HepG2 (cell line): ENCODE data around the gene TEKT5. TPM values are rescaled to one million over a fixed set of nuclear protein-coding genes. Genes with fewer than 3 reads are reported as not detected.

Source experiments
- ARID2 ChIP-seq: sonication (generic); formaldehyde crosslinking; IDR thresholded peaks from 2 replicates; pipeline ENCODE4 v1.8.1; 2022; ENCODE audit warnings: mild to moderate bottlenecking, missing genetic modification reagents, borderline replicate concordance
- ATM ChIP-seq: fragments of 450-650 bp; IDR thresholded peaks from 2 replicates; pipeline ENCODE4 v1.7.1; 2017; ENCODE audit warnings: mild to moderate bottlenecking, borderline replicate concordance
- FOXJ3 ChIP-seq: sonication (generic); formaldehyde crosslinking; IDR thresholded peaks from 2 replicates; pipeline ENCODE4 v1.4.0; 2020; ENCODE audit warnings: missing genetic modification reagents, mild to moderate bottlenecking, borderline replicate concordance
- HES4 ChIP-seq: sonication (generic); formaldehyde crosslinking; IDR thresholded peaks from 2 replicates; pipeline ENCODE4 v1.9.0; 2021; ENCODE audit warnings: mild to moderate bottlenecking, missing genetic modification reagents, borderline replicate concordance
- HNRNPL ChIP-seq: fragments of 200-400 bp; formaldehyde crosslinking; IDR thresholded peaks from 2 replicates; pipeline ENCODE4 v1.6.1; 2017; ENCODE audit warnings: mild to moderate bottlenecking, low read depth, low read length
- KLF12 ChIP-seq: sonication (generic); formaldehyde crosslinking; IDR thresholded peaks from 2 replicates; pipeline ENCODE4 v1.4.0; 2020; ENCODE audit warnings: missing genetic modification reagents, borderline replicate concordance
- MTA1 ChIP-seq: sonication (generic); formaldehyde crosslinking; IDR thresholded peaks from 2 replicates; pipeline ENCODE4 v1.4.0; 2020; ENCODE audit warnings: missing genetic modification reagents, mild to moderate bottlenecking, borderline replicate concordance
- RBFOX2 ChIP-seq: fragments of 200-400 bp; formaldehyde crosslinking; IDR thresholded peaks from 2 replicates; pipeline ENCODE4 v1.6.1; 2017; ENCODE audit warnings: low read depth, mild to moderate bottlenecking, low read length
- SMAD3 ChIP-seq: sonication (generic); formaldehyde crosslinking; IDR thresholded peaks from 2 replicates; pipeline ENCODE4 v1.4.0; 2020; ENCODE audit warnings: missing genetic modification reagents
- SRSF9 ChIP-seq: fragments of 200-400 bp; formaldehyde crosslinking; IDR thresholded peaks from 2 replicates; pipeline ENCODE4 v1.6.1; 2018; ENCODE audit warnings: borderline replicate concordance, mild to moderate bottlenecking, low read depth, low read length; ENCODE audit not compliant: insufficient read depth, poor library complexity, severe bottlenecking
- ZNF619 ChIP-seq: sonication (generic); formaldehyde crosslinking; IDR thresholded peaks from 2 replicates; pipeline ENCODE4 v1.4.0; 2020; ENCODE audit warnings: mild to moderate bottlenecking, missing genetic modification reagents
- ZNF703 ChIP-seq: sonication (generic); formaldehyde crosslinking; IDR thresholded peaks from 2 replicates; pipeline ENCODE4 v1.5.1; 2020; ENCODE audit warnings: missing genetic modification reagents, mild to moderate bottlenecking, moderate library complexity, borderline replicate concordance
- ZNF780A ChIP-seq: sonication (generic); formaldehyde crosslinking; IDR thresholded peaks from 2 replicates; pipeline ENCODE4 v1.8.0; 2022; ENCODE audit warnings: mild to moderate bottlenecking, missing genetic modification reagents, moderate library complexity
- ZSCAN21 ChIP-seq: sonication (generic); formaldehyde crosslinking; IDR thresholded peaks from 2 replicates; pipeline ENCODE4 v1.8.0; 2022; ENCODE audit warnings: mild to moderate bottlenecking, missing genetic modification reagents, moderate library complexity, borderline replicate concordance
- polyA plus RNA-seq, 8 experiments: library from polyadenylated mRNA; depleted of rRNA in 3 of 8; stranded (reverse) in 7 of 8; unstranded in 1 of 8; fragments of >200 nt; fragmentation: Illumina TruSeq in 4 of 8; extraction: Trizol in 4 of 8; gene quantifications; 2 replicates each; pipeline versions ENCODE4 v1.2.1 to v1.2.3, GENCODE V29; 2011 to 2016; ENCODE audit warnings: low read depth in 4 of 8, missing spikeins in 1 of 8, mixed read lengths in 1 of 8; ENCODE audit not compliant: insufficient read depth in 1 of 8
- total RNA-seq, 5 experiments: library from RNA; depleted of rRNA; stranded (reverse); fragments of >200 nt; fragmentation: Illumina TruSeq; extraction: Trizol; gene quantifications; 2 replicates each; pipeline ENCODE4 v1.2.3, GENCODE V29; 2016; ENCODE audit warnings: low read depth in 1 of 5
- TF ChIP-seq, protein P1 (sequence below): sonication (generic); formaldehyde crosslinking; conservative IDR thresholded peaks from 2 replicates; pipeline ENCODE4 v1.4.0; 2020; ENCODE audit warnings: missing genetic modification reagents
- TF ChIP-seq, protein P2 (sequence below): sonication (generic); formaldehyde crosslinking; IDR thresholded peaks from 2 replicates; pipeline ENCODE4 v1.8.0; 2022; ENCODE audit warnings: mild to moderate bottlenecking, missing genetic modification reagents, borderline replicate concordance
- TF ChIP-seq, protein P3 (sequence below): IDR thresholded peaks from 2 replicates; pipeline ENCODE4 v1.6.1; 2016; ENCODE audit warnings: low read depth, missing genetic modification reagents, missing compliant biosample characterization

TEKT5 gene
- total and polyA plus RNA-seq, 2 of the 13 experiments (the other 11 are each of a cell fraction or from before 2014, with no cell fraction given) = 0.16 TPM; not detected in 1

DNA sequence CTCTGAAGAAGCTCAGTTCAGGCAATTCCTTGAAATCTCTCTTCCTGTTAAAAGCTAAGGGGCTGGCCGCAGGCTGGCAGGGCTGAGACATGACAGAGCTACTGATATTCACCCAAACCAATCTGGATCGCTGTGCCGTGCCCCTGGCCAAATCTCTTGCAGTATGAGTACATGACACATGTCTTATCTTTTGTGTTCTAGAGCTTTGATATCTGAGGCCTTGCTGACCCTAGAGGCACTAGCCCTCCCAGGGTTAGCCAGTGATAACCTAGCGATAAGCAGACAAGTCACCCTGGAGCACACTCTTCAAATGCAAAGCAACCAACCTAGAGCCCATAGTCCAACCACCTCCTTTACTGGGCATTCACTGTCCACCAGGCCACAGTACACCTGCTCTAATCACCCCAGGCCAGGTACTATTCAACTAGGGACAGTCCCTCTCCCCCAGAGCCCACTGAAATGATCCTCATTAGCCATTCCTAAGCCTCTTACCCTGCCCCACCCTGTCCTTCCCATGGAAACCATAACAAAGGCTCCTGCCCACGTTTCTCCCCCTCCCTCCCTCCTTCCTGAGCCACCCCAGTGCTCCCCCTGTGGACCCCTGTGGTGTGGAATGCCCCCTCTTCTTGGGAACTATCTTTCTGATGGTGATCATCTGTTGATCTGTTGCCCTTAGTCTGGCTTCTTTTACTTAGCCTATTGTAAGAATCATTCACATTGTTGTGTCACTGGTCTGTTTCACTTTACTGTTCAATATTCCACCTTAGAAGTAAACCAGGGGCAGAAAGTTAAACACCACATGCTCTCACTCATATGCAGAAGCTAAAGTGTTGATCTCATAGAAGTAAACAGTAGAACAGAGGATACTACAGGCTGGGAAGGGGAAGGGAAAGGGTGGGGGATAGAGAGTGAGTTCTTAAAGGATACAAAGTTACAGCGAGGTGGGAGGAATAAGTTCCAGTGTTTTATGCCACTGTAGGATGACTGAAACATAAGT lies 52.5 kb downstream of the TEKT5 start (continued):
- TF ChIP-seq SRSF9 (no peak), HNRNPL (no peak), ZSCAN21 (CRISPR knock-in tag) (peak; percentile 62), ZNF780A (CRISPR knock-in tag) (no peak), KLF12 (CRISPR knock-in tag) (0 out of 2 replicates have a peak, but pooled peaks have one; percentile 26), HES4 (CRISPR knock-in tag) (no peak), ZNF619 (CRISPR knock-in tag) (peak; percentile 82; the same call in 1 of the 2 replicates), RBFOX2 (no peak), ARID2 (0 out of 2 replicates have a peak, but pooled peaks have one; percentile 37), MTA1 (CRISPR knock-in tag) (no peak), ZNF703 (no peak), FOXJ3 (CRISPR knock-in tag) (peak; percentile 65; the same call in 1 of the 2 replicates), ATM (no peak), SMAD3 (CRISPR knock-in tag) (peak; percentile 63; the same call in 1 of the 2 replicates)
- TF ChIP-seq, protein P1, sequence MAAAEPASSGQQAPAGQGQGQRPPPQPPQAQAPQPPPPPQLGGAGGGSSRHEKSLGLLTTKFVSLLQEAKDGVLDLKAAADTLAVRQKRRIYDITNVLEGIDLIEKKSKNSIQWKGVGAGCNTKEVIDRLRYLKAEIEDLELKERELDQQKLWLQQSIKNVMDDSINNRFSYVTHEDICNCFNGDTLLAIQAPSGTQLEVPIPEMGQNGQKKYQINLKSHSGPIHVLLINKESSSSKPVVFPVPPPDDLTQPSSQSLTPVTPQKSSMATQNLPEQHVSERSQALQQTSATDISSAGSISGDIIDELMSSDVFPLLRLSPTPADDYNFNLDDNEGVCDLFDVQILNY (CRISPR knock-in tag) = no peak
- TF ChIP-seq, protein P2, sequence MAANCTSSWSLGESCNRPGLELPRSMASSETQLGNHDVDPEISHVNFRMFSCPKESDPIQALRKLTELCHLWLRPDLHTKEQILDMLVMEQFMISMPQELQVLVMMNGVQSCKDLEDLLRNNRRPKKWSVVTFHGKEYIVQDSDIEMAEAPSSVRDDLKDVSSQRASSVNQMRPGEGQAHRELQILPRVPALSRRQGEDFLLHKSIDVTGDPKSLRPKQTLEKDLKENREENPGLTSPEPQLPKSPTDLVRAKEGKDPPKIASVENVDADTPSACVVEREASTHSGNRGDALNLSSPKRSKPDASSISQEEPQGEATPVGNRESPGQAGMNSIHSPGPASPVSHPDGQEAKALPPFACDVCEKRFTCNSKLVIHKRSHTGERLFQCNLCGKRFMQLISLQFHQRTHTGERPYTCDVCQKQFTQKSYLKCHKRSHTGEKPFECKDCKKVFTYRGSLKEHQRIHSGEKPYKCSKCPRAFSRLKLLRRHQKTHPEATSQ (CRISPR knock-in tag) = no peak
- TF ChIP-seq, protein P3, sequence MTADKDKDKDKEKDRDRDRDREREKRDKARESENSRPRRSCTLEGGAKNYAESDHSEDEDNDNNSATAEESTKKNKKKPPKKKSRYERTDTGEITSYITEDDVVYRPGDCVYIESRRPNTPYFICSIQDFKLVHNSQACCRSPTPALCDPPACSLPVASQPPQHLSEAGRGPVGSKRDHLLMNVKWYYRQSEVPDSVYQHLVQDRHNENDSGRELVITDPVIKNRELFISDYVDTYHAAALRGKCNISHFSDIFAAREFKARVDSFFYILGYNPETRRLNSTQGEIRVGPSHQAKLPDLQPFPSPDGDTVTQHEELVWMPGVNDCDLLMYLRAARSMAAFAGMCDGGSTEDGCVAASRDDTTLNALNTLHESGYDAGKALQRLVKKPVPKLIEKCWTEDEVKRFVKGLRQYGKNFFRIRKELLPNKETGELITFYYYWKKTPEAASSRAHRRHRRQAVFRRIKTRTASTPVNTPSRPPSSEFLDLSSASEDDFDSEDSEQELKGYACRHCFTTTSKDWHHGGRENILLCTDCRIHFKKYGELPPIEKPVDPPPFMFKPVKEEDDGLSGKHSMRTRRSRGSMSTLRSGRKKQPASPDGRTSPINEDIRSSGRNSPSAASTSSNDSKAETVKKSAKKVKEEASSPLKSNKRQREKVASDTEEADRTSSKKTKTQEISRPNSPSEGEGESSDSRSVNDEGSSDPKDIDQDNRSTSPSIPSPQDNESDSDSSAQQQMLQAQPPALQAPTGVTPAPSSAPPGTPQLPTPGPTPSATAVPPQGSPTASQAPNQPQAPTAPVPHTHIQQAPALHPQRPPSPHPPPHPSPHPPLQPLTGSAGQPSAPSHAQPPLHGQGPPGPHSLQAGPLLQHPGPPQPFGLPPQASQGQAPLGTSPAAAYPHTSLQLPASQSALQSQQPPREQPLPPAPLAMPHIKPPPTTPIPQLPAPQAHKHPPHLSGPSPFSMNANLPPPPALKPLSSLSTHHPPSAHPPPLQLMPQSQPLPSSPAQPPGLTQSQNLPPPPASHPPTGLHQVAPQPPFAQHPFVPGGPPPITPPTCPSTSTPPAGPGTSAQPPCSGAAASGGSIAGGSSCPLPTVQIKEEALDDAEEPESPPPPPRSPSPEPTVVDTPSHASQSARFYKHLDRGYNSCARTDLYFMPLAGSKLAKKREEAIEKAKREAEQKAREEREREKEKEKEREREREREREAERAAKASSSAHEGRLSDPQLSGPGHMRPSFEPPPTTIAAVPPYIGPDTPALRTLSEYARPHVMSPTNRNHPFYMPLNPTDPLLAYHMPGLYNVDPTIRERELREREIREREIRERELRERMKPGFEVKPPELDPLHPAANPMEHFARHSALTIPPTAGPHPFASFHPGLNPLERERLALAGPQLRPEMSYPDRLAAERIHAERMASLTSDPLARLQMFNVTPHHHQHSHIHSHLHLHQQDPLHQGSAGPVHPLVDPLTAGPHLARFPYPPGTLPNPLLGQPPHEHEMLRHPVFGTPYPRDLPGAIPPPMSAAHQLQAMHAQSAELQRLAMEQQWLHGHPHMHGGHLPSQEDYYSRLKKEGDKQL = peak; percentile 50; the same call in 1 of the 2 replicates
